GM18907 (cell line): Measurements from ENCODE around the gene TRAF2.

ENCODE experiments used
- ATAC-seq: cut with Tn5 transposase; IDR thresholded peaks from one replicate; pipeline ENCODE4 v1.9.1; 2021; ENCODE audit warnings: mild to moderate bottlenecking, moderate library complexity; ENCODE audit not compliant: unreplicated experiment

TRAF2 gene

DNA sequence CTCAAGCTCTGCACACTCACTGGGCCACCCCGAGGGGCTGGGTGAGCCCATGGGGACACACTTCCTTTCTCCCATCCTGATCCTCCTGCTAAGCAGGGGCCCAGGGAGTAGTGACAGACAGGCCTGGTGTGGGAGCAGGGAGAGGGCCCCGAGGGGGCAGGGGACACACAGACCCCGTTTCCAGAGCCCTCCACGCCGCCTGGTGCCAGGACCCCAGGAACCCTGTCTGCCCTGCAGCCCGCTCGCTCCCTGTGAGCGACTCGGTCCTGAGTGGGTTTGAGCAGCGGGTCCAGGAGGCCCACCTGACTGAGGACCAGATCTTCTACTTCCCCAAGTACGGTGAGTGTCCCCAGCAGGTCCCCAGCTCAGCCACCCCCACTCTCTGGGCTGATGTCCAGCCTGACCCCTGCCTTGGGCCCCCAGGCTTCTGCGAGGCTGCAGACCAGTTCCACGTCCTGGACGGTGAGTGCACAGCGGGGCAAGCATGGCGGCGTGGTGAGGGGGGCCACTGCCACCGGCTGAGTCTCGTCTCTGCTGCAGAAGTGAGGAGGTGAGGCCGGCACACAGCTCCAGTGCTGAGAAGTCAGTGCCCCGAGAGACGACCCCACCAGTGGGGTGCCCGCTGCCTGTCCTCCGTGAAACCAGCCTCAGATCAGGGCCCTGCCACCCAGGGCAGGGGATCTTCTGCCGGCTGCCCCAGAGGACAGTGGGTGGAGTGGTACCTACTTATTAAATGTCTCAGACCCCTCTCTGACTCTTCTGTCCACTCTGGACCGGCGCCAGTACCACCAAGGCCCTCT lies 60.1 kb downstream of the TRAF2 start:
- ATAC-seq = no peak

DNA sequence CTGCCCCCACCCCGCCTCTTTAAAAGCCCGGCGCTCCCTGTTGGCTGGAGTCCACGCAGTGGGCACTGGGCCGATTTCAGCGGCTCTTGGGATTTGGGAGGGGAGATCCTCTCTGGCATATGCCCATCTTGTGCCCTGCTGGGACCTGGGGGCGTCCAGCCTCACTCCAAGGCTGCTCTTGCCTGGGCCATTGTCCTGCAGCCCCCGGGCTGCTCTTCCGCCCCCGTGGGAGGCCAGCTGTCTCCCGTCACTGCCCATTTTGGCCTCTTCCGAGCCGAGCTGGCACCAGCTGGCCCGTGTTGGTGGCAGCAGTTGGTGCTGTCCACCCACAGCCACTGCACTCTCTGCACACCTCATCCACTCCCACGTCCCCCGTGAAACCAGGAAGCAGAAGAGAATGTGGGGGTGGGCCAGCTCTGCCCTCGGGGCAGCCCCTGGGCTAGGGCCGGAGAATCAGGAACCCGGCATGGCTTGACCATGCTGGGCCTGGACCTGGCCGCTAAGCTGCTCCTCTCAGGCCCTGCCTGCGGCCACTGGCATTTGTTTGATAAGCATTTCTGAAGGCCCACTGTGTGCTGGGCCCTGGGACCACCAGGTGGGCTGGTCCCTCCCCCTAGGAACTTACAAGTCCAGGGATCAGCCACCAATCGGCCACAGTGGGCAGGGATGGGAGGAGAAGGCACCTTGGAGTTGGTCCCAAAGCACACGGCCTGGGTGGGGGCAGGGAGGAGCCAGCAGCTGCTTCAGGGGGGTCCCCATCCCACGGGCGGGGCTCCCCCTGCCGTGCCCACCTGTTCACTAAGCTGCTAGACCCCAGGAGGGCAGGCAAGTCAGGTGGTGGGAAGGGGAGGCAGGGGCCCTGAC lies 60.9 kb downstream of the TRAF2 start:
- no peak for ATAC-seq

DNA sequence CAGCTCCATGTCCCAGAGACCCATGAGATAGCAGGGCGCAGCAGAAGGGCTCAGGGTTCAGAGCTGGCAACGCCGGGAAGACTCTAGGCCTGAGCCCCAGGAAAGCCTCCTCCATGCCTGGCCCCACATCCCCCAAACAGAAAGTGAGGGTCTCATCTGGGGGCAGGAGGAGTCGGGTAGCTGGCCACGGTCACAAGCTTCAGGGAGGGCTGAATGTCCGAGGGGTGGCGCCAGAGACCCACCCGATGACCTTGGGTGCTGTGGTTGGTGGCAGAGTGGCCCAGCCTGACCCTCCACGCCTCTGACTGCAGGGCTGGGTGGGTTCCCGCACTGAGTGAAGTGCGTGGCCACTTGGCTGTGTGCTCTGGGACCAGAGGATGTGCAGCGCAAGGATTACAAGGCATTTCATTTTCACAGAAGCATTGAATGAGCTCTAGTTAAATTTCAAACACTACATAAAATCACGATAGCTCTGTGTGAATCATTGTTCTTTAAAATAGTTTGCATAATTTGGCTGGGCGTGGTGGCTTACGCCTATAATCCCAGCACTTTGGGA lies 61.7 kb downstream of the TRAF2 start:
- no peak for ATAC-seq

DNA sequence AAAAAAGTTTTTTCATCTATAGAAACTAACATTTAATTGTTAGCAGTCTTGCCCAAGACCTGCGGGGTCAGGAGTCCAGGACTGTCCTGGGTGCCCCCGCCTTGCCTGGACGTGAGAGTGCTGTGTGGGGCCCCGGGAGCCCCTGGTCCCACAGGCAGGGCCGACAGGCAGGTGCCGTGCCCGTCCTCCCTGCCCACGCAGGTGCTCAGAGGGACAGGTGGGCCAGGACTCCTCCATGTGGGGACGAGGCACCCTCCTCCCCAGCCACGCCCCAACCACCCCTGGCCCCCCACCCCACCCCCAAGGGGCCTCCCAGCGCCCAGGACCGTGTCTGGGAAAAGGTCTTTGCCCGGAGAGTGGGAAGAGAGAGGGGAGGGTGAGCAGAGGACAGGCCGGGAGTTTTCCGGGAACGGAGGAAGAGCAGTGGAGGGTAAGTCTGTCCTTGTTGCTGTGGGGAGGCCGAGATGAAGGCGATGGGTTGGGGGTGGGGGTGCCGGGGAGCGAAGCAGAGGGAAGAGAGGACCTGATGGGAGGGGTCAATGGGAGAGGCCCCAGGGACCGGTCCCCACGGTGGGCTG lies 63.0 kb downstream of the TRAF2 start:
- ATAC-seq = no peak

DNA sequence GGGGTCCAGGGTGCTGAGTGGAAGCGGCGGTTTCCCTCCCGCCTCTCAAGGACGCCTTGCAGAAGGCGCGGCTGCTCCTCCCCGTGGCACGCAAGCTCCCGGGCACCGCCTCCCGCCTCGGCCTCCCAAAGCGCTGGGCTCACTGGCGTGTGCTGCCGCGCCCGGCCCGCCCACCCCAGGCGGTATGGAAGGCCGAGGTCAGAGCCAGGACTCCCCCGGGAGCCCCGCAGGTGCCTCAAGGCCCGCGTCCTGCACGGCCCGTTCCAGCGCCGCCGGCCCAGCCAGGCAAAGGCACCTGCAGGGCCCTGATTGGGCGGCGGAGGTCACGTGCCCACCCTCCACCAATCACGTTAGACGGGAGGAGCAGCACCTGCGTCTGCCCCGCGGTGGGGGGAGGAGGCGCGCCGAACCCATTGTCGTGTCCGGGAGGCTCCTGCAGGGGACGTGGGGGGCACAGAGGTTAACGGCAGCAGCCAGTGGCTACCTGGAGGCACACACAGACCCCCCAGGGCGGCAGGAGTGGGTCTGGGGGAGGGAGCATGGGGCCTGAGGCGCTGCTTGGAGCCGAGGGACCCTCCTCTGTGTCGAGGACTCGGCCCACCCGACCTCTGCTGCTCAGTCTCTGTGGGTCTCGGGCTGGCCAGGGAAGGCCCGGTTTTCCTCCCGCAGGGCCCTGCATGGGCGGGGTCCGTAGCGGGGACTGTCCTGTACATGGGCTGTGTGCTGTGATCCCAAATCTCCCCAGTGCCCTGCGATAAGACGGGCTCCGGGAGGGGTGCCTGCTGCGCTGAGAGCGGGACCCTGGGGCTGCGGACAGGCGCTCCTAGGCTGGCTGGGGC lies 63.7 kb downstream of the TRAF2 start:
- ATAC-seq = peak; percentile 76

DNA sequence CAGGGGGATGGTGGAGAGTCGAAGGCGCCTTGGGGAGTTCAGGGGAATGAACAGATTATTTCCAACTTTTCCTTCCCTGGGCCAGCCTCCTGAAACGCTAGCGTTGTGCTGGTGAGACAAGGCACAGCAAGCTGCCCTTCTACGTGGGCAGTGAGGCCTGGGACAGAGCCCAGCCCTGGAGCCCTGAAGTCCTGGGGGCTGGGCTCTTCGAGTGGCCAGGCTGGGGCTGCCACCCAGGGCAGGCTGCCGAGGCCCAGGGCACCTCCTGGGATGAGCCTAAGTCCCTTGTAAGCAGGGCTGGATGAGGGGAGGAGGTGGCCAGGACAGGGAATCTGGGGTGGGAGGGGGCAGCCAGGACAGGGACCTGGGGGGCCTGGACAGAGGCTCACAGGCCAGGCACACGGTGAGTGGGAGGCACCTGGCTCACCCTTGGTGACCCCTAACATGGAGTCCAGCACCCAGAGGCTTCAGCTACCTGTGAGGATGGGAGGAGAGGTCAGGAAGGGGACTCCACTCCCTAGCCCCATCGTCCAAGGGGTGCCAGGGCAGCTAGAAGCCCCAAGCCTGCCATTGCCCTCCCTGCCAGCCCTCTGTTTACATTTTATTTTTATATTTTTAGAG lies 64.5 kb downstream of the TRAF2 start:
- no peak for ATAC-seq

DNA sequence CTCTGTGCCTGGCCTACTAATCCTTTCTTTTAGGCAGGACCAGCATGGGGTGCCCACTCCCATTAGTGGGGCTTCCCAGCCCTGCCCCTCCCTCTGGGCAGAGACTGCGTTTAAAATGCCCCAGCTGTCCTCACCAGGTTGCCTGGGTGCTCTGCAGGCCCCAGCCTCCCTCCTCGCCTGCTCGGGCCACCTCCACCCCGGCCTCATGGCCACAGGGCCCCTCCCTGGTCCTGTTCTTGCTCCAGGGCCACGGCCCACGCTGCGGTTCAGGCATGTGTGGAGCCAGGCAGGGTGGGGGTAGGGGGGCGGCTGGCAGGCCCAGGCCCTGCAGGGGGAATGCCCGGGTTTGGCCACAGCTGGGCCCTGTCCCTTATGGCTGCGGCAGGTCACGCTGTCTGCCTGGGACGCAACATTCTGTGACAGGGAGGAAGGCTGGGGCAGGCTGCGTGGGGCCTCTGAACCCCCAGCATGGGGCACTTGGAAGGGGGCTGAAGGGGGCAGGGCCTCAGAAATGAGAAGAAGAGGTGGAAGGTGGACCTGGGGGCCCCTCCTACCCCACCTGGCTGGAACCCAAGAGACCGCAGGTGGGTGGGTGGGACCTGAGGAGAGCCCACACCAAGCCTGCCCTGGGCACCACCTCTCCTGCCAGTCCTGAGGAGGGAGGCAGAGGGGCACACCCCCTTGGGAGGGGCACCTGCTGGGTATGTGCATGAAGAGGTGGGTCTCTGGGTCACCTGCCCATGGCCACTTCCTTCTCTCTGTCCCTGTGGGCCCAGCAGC lies 65.4 kb downstream of the TRAF2 start, which contains the start of gene LCN12:
Gene LCN12, plus strand, starts transcription at position 733 of the 780 bp plus-strand sequence. CDS start 55 bp downstream, outside the sequence.
- ATAC-seq = no peak

DNA sequence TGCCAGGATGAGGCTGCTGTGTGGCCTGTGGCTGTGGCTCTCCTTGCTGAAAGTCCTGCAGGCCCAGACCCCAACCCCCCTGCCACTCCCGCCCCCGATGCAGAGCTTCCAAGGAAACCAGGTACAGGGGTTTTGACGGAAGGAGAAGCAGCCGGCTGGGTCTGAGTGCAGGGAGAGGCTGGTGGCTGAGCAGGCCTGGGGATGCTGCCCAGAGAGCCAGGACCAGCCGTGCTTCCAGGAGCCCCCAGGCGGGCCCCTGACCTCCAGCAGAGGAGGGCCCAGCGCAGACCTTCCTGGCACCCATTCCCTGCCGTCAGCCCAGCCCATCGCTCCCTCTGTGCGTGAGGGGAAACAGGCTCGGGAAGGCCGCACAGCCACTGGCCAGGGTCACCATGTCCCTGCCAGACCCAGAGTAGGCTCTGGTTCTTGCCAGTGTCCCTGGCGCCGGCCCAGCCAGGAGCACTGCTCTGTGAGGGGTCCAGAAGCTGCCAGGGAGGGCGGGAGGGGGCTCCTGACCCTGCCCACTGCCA lies 66.1 kb downstream of the TRAF2 start:
- no peak for ATAC-seq

DNA sequence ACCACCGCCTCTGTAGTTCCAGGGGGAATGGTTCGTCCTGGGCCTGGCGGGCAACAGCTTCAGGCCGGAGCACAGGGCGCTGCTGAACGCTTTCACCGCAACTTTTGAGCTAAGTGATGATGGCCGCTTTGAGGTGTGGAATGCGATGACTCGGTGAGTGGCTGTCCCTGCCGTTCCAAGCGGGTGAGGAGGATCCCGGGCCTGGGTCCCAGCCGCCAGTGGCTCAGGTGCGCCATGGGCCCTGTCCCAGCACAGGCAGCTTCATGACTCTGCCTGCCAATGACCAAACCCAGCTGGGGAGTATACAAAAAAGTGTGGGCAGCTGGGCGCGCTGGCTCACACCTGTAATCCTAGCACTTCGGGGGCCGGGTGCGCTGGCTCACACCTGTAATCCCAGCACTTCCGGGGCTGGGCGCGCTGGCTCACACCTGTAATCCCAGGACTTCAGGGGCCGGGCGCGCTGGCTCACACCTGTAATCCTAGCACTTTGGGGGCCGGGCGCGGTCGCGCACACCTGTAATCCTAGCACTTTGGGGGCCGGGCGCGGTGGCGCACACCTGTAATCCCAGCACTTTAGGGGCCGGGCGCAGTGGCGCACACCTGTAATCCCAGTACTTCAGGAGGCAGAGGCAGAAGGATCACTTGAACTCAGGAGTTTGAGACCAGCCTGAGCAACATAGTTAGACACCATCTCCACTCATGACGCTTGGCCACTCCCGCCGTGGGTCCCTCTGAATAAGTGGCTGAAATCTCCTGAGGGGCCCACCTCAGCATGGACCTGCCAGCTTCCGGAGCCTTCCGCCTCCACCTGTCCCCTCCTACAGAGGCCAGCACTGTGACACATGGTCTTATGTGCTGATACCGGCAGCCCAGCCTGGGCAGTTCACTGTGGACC lies 66.8 kb downstream of the TRAF2 start:
- ATAC-seq = no peak

DNA sequence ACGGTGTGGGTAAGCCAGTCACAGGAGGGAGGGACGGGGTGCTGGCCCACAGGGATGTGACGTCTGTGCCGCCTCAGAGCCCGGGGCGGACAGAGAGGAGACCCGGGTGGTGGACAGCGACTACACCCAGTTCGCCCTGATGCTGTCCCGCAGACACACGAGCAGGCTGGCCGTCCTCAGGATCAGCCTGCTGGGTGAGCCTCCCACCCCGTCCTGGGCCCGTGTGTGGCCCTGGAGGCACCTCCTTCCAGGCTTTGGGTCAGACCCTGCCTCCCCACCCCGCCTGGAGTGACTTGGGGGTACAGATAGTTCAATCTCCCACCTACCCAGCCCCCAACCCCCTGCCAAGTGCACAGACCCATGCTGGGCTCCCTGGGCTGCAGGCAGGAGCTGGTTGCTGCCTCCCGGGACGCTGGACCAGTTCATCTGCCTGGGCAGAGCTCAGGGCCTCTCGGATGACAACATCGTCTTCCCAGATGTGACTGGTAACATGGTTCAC lies 67.5 kb downstream of the TRAF2 start:
- ATAC-seq = no peak

DNA sequence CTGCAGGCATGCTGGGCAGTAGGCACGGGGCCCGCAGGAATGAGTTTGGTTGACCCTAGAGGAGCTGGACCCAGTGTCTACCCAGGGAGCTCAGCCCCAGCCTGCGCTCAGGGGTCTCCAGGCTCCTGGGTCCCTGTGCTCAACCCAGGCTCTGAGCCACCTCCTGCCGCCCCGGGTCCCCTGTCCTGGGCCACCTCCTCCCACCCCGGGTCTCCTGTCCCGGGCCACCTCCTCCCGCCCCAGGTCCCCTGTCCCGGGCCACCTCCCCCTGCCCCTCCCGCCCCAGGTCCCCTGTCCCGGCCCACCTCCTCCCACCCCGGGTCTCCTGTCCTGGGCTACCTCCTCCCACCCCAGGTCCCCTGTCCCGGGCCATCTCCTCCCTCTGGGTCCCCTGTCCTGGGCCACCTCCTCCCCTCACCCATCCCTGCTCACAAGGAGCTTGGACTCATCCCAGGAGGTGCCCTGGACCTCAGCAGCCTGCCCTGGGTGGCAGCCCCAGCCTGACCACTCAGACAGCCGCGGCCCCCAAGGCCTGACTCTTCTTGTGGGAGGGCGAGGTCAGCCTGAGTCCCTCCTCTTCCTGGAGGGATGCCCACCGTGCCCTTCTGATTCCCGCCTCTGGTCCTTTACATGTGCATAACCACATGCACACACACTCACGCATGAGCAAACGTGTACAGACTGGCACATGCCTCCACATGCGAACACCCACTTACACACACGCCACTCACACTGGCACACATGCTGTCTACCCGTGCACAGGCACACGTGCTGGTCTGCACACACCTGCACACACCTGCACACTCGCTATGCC lies 68.2 kb downstream of the TRAF2 start:
- ATAC-seq = no peak

DNA sequence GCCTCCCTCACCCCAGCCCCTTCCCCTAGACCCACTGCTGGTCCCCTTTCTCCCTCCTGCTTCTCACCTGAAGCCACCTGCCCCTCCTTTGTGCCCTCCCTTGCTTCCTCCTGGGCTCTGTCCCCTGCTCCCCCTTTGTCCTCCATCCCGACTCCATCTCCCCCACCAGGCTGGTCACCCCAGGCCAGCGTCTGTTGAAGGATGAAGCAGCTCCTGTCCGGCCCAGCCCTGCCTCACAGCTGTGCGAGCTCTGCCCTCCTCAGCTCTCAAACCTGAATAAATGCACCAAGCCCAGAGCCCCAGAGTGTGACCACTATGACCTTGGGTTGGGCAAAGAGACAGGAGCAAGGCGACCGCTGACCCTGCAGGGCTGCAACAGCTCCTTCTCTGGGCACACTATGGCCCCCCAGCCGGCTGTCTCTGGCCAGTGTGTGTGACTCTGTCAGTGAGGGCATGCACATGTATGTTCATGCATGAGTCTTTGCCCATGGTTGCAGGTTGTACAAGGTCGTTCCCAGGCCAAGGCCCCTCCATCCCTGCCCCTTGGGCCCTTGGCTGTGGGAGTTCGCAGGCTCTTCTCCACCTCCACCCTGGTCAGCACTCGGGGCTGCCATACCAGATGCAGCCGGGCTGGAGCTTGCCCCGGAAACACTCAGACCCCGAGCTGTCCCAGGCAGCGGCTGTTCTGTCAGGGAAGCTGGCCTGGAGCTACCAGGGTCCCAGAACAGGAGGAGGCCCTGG lies 69.1 kb downstream of the TRAF2 start:
- no peak for ATAC-seq

DNA sequence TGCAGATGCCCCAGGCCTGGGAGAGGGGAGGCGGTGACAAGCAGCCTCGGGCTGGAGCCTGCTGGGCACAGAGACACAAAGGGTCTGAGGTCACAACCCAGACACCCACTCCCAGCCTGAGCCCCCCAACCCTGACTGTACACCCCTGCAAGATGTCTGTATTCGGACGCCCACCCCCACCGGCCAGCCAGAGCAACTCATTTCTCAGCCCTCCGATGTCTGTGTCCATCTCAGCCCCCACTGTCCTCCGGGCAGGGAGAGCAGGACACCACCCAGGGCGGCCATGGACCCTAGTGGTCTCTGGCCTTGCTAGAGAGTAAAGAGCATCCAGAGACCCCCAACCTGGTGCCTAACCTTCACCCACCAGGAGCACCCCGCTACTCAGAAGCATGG lies 69.6 kb downstream of the TRAF2 start:
- ATAC-seq = no peak

DNA sequence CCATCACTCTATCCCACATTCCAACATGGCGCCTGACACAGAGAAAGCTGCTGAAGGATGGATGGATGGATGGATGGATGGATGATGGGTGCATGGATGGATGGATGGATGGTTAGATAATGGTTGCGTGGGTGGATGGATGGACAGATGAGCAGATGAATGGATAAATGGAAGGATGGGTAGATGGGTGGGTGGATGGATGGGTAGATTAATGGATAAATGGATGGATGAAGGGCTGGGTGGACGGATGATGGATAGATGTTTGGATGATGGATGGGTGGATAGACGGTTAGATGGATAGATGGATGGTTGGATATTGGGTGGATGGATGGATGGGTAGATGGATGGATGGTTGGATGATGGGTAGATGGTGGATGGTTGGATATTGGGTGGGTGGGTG lies 70.3 kb downstream of the TRAF2 start:
- no peak for ATAC-seq

DNA sequence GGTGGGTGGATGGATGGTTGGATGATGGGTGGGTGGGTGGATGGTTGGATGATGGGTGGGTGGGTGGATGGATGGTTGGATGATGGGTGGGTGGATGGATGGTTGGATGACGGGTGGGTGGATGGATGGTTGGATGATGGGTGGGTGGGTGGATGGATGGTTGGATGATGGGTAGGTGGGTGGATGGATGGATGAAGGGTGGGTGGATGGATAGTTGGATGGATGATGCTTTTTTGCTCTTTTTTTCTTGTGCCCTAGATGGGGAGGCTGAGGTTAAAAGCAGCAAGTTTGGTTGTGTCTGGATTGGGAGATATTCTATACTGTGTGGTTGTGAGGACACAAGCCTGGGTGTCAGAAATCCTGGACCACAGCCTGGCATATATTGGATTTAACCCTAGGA lies 71.1 kb downstream of the TRAF2 start:
- no peak for ATAC-seq

DNA sequence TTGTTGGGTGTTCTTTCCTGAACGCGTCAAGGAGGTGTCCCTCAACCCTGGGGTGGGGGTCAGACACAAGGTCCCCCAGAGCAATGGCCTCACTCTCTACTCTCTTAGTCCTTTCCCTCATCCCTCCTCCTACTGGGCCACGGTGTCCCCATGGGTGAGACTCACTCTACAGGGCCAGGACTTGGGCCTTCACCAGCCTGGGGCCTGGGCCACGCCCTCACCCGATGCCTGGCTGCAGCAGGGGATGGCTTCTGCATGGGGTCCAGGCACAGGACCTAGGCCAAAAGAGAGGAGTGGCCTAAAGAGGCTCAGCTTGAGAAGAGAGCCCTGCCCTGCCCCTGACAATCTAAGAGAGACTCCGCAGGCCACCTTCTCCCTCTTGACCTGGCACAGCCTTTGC lies 71.6 kb downstream of the TRAF2 start:
- no peak for ATAC-seq
